OCI-LY7 (cell line): ENCODE data around the gene MED27.

ENCODE experiments used
- CTCF ChIP-seq: fragments of 200-600 bp; sonication (generic); conservative IDR thresholded peaks from 2 replicates; pipeline ENCODE4 v1.5.1; 2014; ENCODE audit warnings: mild to moderate bottlenecking, antibody characterized with exemption, low read length, moderate library complexity, mixed read lengths
- EZH2phosphoT487 ChIP-seq: fragments of 200-600 bp; sonication (generic); IDR thresholded peaks from 2 replicates; pipeline ENCODE4 v1.6.1; 2018; ENCODE audit warnings: low read depth, borderline replicate concordance, mild to moderate bottlenecking, mixed run types, antibody characterized with exemption, low read length, moderate library complexity, mixed read lengths

DNA sequence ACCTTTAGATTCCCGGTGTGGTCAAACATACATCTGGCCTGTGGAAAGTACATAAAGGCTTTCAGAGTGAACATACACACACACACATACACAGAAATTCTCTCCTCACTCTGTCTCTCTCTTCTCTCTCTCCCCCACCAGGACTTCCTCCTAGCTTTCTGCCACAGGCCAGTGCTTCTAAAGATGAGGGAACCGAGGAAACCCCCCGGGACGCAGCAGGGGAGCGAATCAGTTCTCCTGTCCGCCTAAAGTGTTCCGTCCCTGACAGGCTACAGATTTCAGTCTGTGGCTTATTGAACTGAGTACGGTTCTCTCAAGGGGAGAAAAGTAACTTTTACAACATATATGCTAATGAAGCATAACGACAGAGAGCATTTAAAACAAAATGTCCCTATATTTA is 75.8 kb downstream of the MED27 start:
- no peak for TF ChIP-seq CTCF
- TF ChIP-seq EZH2phosphoT487, result no peak
